Caki2 (cell line): ENCODE measurements around the gene LARGE1. TPM values are rescaled to one million over a fixed set of nuclear protein-coding genes. Genes with fewer than 3 reads are reported as not detected.
"Not testable (repeated sequence)": the region's sequence is repeated elsewhere in the genome, so short reads cannot be mapped to it uniquely, and the experiment has no call there.

Experiments used
- DNase-seq: peaks from one replicate; pipeline ENCODE4 v3.0.0-alpha.2; 2015; ENCODE audit warnings: low read depth
- in situ Hi-C: cut with HindIII; loops from 2 replicates; pipeline ENCODE4 v1.10.0; 2016; ENCODE audit warnings: low sequenced_read_pairs, low pct_unique_long_range_greater_than_20kb, mixed read lengths
- total RNA-seq: library from RNA; depleted of rRNA; stranded (reverse); fragments of >200 nt; shearing (Covaris generic); gene quantifications from 2 replicates; pipeline ENCODE4 v1.2.3, GENCODE V29; 2014; ENCODE audit warnings: low replicate concordance

LARGE1 gene
- total RNA-seq, 1 experiment from 2014 or later: 9.7 TPM

GRCh38 chr22:33577862-33578411 lies 342.3 kb downstream of the LARGE1 start:
- in situ Hi-C loops: no loop called here

GRCh38 chr22:33576205-33576604 lies 344.1 kb downstream of the LARGE1 start:
- in situ Hi-C loops: no loop called here
- no peak for DNase-seq

More at GRCh38 chr22:33577862-33578411, 342.3 kb downstream of the LARGE1 start:
- peak; percentile 89 for DNase-seq

DNA sequence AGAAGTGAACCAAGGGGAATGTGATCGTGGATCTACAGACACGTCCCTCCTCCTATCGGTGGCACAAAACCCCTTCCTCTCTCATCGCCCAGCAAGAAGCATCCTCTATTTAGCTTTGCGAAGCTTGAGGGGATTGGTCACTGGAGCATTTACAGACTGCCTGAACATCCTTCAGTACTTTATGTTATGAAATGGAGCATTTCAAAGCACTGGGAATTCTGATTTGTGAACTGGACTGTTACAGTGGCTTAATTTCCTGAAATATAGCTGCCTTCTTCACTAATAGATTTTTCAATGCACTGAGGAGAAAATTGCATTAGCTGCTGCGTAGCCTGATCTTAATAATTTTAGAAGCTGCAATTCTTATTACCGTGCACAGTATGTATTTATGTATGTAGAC lies 344.5 kb downstream of the LARGE1 start:
- no peak for DNase-seq
- in situ Hi-C loops: no loop called here

DNA sequence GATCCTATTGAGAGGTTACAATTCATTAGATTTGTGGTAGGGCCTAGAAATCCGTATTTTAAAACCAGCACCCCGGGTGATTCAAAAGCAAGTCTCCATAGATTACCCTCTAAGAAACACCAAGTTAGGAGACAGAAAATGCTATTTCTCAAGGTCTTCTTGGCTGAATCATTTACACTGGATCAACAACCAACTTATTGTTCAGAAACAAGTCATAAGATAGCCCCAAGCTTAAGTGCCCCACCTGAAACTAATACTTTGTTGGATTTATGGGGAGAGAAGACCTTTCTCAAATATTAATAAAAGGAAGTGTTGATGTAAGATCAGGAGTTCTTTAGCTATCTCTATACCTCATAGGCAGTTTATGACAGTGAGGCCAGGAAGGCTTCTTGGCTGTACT lies 345.2 kb downstream of the LARGE1 start:
- DNase-seq: no peak
- in situ Hi-C loops: no loop called here

GRCh38 chr22:33573479-33573878 lies 346.8 kb downstream of the LARGE1 start:
- in situ Hi-C loops: no loop called here
- DNase-seq: peak; percentile 90

DNA sequence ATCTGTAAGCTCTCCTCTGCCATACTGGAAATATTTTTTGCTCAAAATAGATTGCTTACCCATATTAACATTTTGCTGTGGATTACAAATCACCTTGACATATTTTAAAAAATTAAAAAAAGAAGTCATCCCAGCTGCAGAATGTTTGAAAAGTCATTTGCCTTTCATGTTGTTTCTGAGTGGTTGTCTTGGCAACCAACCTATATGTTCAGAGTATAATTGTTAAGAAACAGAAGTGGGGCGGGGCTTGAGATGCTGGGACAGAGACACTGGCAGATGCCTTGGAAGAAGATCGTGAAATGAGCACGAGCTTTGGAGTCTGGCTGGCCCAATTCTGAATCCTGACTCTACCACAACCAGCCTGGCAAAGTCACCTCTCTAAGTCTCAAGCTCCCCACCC lies 348.2 kb downstream of the LARGE1 start:
- in situ Hi-C loops: no loop called here
- no peak for DNase-seq

DNA sequence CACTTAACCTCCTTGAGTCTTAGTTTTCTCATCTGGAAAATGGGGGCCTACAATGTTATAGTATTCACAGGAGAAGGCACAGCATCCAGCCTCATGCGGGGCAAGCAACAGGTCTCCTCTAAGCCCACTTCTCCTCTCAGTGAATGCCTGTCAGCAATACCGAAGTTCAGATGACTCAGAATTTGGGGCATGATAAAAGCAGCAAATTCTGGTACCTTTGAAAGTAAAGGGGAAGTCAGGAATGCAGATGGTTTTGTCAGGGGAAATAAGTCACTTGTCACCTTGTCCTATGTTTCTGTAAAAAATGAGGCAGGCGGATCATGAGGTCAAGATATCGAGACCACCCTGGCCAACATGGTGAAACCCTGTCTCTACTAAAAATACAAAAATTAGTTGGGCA lies 350.2 kb downstream of the LARGE1 start:
- DNase-seq: no peak
- in situ Hi-C loops: no loop called here

- in situ Hi-C loops: no loop called here
These were observed 350.7 kb downstream of the LARGE1 start for GRCh38 chr22:33569559-33569958.

DNA sequence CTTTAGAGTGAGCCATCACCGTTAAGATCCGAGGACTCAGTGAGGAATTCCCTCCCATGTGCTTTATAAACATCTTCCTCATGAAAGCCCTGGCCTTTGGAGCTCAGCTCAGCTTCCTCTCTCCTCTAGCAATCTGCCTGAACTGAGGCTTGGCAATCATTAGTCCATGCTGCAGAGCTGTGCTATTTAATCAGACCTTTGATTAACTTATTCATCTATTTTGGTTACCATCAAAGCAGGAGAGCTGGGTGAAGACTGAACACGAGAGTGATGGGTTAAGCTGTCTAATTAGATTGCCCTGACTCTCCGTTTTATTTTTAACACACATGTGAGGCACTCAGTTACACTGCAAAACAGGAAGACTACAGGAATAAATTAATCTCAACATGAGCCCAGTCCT lies 351.3 kb downstream of the LARGE1 start:
- in situ Hi-C loops: no loop called here
- DNase-seq: no peak

More at GRCh38 chr22:33569559-33569958, 350.7 kb downstream of the LARGE1 start:
- no peak for DNase-seq

DNA sequence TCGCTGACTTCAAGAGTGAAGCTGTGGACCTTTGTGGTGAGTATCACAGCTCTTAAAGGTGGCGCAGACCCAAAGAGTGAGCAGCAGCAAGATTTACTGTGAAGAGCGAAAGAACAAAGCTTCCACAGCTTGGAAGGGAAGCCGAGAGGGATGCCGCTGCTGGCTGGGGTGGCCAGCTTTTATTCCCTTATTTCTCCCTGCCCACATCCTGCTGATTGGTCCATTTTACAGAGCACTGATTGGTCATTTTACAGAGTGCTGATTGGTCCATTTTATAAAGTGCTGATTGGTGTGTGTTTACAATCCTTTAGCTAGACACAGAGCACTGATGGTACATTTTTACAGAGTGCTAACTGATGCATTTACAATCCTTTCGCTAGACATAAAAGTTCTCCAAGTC lies 353.8 kb downstream of the LARGE1 start:
- in situ Hi-C loops, DNase-seq: not testable (repeated sequence)

- in situ Hi-C loops: no loop called here
These were observed 354.7 kb downstream of the LARGE1 start for GRCh38 chr22:33565580-33565995.

DNA sequence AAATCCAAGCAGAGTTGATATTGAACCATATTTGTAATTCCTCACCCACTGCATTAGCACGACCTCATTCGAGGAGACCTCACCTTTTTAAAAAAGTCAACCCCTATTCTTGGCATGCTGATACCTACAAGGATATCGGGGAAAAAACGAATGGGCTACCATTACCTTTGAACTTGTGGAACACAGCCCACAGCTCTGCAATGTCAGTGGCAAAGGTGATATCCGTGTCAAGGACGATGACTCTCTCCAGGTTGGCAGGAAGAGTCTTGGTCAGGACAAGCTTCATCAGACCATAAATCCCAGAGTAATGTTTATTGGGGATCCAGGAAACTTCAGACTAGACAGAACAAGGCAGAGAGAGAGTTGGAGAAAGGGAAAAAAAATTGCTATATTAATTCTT lies 355.6 kb downstream of the LARGE1 start:
- in situ Hi-C loops: no loop called here

More at GRCh38 chr22:33565580-33565995, 354.7 kb downstream of the LARGE1 start:
- DNase-seq: no peak

GRCh38 chr22:33563220-33563964 lies 356.9 kb downstream of the LARGE1 start:
- in situ Hi-C loops: no loop called here

More for the DNA sequence above, 355.6 kb downstream of the LARGE1 start:
- no peak for DNase-seq

DNA sequence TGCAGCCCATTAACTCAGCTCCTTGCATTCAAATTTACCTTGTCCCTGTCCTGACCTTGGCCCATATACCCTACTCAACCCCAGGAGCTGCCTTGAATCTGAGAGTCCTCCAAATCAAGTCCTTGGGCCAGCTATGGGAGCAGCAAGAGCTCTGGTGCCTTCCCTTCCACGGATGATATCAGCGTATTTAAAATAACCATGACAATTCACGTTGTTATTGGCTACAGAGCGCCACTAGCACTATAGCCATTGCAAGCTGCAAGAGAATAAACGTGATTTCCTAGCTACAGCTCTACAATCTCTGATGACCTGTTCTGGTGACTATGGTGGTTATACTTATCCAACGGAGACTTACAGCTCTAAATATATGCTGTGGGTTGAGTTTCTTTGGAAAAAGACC lies 357.8 kb downstream of the LARGE1 start:
- in situ Hi-C loops: no loop called here
- DNase-seq: no peak

More at GRCh38 chr22:33563220-33563964, 356.9 kb downstream of the LARGE1 start:
- DNase-seq: no peak

DNA sequence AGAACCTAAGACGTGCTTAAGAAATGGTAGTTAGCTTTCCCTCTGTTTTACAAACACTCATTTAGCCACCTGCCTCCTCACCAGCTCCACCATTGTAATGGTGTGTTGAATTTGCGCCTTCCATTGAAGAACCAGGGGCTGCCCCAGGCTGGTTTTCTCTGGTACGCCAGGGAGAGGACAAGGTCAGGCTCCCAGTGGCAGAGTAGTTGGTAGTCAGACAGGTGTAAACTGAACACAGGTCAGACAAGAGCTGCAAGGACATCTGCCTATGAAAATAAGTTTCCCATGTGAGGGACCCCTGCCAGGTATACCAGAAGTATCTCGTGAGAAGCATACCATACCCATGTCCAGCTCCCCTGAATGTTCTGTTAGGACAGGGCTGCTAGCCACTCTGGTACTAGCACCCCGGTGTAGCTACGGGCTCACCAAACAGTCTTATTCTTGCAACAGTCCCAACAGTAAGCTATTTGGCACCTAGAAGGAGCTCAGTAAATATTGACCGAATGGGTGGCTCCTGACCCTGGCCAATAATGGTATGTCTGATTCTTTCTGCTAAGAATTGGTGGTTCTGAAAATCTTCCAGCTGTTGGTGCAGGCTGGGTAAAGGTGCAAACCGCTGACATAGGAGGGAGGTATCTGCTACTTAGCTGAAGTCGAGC lies 359.0 kb downstream of the LARGE1 start:
- DNase-seq: no peak
- in situ Hi-C loops: no loop called here

DNA sequence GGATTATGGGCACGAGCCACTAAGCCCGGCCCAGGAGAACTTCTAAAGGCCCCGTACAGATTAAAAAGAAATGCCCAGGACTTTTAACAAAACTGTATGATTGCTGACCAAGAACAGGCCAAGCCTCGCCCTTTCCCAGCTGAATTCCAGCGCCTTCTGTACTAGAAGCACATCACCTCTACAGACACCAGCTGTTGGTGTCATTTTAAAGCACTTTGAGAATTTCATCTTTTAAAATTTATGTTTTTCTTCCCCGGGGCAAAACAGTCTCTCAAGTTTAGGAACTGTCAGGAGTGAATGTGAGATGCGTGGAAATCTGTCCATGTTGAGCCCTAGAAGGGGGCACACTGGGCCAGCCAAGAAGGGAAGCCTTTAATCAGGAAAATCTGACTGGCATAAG lies 362.4 kb downstream of the LARGE1 start:
- in situ Hi-C loops: no loop called here
- no peak for DNase-seq

- peak; percentile 86 for DNase-seq
- in situ Hi-C loops: no loop called here
These were observed 364.3 kb downstream of the LARGE1 start for GRCh38 chr22:33555814-33556522.

- no peak for DNase-seq
- in situ Hi-C loops: no loop called here
These were observed 366.8 kb downstream of the LARGE1 start for GRCh38 chr22:33553493-33553892.

DNA sequence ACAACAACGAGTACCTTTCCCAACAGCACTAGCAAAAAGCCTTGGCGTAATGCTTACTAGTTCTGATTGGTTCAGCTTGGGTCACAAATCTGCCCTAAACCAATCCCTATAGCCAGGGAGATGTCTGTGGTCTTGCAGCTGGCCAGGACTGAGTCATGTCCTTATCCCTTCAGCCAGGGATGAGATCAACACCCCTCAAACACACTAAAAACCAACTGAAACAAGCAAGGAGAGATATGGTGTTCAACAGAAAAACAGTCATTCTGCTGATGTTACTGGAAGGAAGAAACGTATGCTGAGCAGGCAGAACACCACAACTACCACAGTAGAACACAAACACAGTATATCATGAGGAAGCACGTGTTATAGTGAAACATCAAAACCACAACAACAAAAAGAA lies 375.6 kb downstream of the LARGE1 start:
- DNase-seq: no peak
- in situ Hi-C loops: no loop called here
